ENCODE data around the gene ABCA4.

DNA sequence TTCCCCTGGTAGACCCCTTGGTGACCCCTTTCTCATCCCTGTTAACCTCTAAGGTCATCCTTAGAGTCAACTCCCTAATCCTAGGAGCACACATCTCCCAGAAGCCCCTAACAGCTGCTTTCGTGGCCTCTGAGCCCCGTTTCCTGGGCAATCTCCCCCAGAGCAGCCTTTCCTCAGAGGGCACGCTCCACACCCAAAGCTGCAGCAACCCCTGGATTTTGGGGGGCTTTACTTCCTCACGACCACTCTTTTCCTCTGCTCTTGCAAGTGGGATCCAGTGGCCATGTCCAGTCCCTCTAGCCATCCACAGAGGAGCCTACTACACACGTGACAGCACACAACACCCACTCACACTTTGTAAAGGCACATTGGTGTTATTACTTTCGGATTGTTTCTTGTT, 13.8 kb downstream of the ABCA4 start:
- TF ChIP-seq, protein P1, sequence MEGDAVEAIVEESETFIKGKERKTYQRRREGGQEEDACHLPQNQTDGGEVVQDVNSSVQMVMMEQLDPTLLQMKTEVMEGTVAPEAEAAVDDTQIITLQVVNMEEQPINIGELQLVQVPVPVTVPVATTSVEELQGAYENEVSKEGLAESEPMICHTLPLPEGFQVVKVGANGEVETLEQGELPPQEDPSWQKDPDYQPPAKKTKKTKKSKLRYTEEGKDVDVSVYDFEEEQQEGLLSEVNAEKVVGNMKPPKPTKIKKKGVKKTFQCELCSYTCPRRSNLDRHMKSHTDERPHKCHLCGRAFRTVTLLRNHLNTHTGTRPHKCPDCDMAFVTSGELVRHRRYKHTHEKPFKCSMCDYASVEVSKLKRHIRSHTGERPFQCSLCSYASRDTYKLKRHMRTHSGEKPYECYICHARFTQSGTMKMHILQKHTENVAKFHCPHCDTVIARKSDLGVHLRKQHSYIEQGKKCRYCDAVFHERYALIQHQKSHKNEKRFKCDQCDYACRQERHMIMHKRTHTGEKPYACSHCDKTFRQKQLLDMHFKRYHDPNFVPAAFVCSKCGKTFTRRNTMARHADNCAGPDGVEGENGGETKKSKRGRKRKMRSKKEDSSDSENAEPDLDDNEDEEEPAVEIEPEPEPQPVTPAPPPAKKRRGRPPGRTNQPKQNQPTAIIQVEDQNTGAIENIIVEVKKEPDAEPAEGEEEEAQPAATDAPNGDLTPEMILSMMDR (IDR thresholded peaks at IDR 0.05), result no peak
- no peak for TF ChIP-seq POLR2A (IDR thresholded peaks at IDR 0.05)
